ENCODE measurements around the gene TMOD3.
"Not testable (repeated sequence)": the region's sequence is repeated elsewhere in the genome, so short reads cannot be mapped to it uniquely, and the experiment has no call there.

Gene TMOD3

GRCh38 chr15:51883271-51883837 is 53.9 kb downstream of the TMOD3 start:
- TF ChIP-seq CTCF (IDR thresholded peaks at IDR 0.05; ENCODE audit: control insufficient read depth, insufficient read depth, low read depth, low read length, missing control alignments): no peak
- DNase-seq (ENCODE audit: low read depth): no peak
- H3K4me3 ChIP-seq (ENCODE audit: control insufficient read depth, low read depth, low read length): no peak overlapping the region

- no peak for DNase-seq (ENCODE audit: low read depth)
- no peak for TF ChIP-seq CTCF (IDR thresholded peaks at IDR 0.05; ENCODE audit: control insufficient read depth, insufficient read depth, low read depth, low read length, missing control alignments)
These were observed 54.6 kb downstream of the TMOD3 start for GRCh38 chr15:51884041-51884440.

GRCh38 chr15:51884517-51885236 is 55.2 kb downstream of the TMOD3 start:
- DNase-seq (ENCODE audit: low read depth): no peak
- no peak overlapping the region for H3K4me3 ChIP-seq (ENCODE audit: control insufficient read depth, low read depth, low read length)
- no peak for TF ChIP-seq CTCF (IDR thresholded peaks at IDR 0.05; ENCODE audit: control insufficient read depth, insufficient read depth, low read depth, low read length, missing control alignments)

More at GRCh38 chr15:51884041-51884440, 54.6 kb downstream of the TMOD3 start:
- no peak overlapping the region for H3K4me3 ChIP-seq (ENCODE audit: control insufficient read depth, low read depth, low read length)

GRCh38 chr15:51885758-51886157 is 56.3 kb downstream of the TMOD3 start:
- H3K4me3 ChIP-seq (ENCODE audit: control insufficient read depth, low read depth, low read length); DNase-seq (ENCODE audit: low read depth): not testable (repeated sequence)

GRCh38 chr15:51887887-51888592 is 58.6 kb downstream of the TMOD3 start:
- no peak for TF ChIP-seq CTCF (IDR thresholded peaks at IDR 0.05; ENCODE audit: control insufficient read depth, insufficient read depth, low read depth, low read length, missing control alignments)
- no peak overlapping the region for H3K4me3 ChIP-seq (ENCODE audit: control insufficient read depth, low read depth, low read length)
- DNase-seq (ENCODE audit: low read depth): no peak

- TF ChIP-seq CTCF (IDR thresholded peaks at IDR 0.05; ENCODE audit: control insufficient read depth, insufficient read depth, low read depth, low read length, missing control alignments): peak; percentile 64
- no peak overlapping the region for H3K4me3 ChIP-seq (ENCODE audit: control insufficient read depth, low read depth, low read length)
- no peak for DNase-seq (ENCODE audit: low read depth)
These were observed 59.2 kb downstream of the TMOD3 start for GRCh38 chr15:51888593-51889195.

- no peak for DNase-seq (ENCODE audit: low read depth)
- H3K4me3 ChIP-seq (ENCODE audit: control insufficient read depth, low read depth, low read length): no peak overlapping the region
- TF ChIP-seq CTCF (IDR thresholded peaks at IDR 0.05; ENCODE audit: control insufficient read depth, insufficient read depth, low read depth, low read length, missing control alignments): no peak
These were observed 60.0 kb downstream of the TMOD3 start for GRCh38 chr15:51889486-51889885.
